ENCODE results near the gene DUOXA1. TPM values are rescaled to one million over a fixed set of nuclear protein-coding genes. Genes with fewer than 3 reads are reported as not detected.

DUOXA1 gene
- total and polyA plus RNA-seq, 7 donors: 0.04 to 0.56 (median 0.25) TPM; not detected in 3

Other genes with a start within 250 kb of the DUOXA1 start
- gene TERB2, start 173.2 kb downstream of the DUOXA1 start, total RNA-seq: not detected
- not detected for gene TERB2, start 173.2 kb downstream of the DUOXA1 start, polyA plus RNA-seq
- gene SORD, start 106.7 kb downstream of the DUOXA1 start, total RNA-seq: 1 to 10 TPM; 3.5 to 7.7 (median 5.7) TPM
- 1 to 10 TPM; 2.7 to 8.9 (median 2.7) TPM for gene SORD, start 106.7 kb downstream of the DUOXA1 start, polyA plus RNA-seq
- under 1 TPM in 2 of 4 donors, not detected in 2; 0.04 to 0.73 TPM for gene DUOX2, start 15.7 kb downstream of the DUOXA1 start, total RNA-seq
- gene DUOX2, start 15.7 kb downstream of the DUOXA1 start, polyA plus RNA-seq: under 1 TPM; 0.01 to 0.06 (median 0.01) TPM
- not detected for gene DUOXA2, start 15.6 kb downstream of the DUOXA1 start, total RNA-seq
- gene DUOXA2, start 15.6 kb downstream of the DUOXA1 start, polyA plus RNA-seq: under 1 TPM in 1 of 3 donors, not detected in 2; 0.11 TPM
- gene DUOX1, start 115 bp upstream of the DUOXA1 start, total RNA-seq: under 1 TPM; 0.46 to 0.94 (median 0.59) TPM
- under 1 TPM; 0.03 to 0.18 (median 0.17) TPM for gene DUOX1, start 115 bp upstream of the DUOXA1 start, polyA plus RNA-seq
- gene SHF, start 58.1 kb upstream of the DUOXA1 start, total RNA-seq: 1 to 10 TPM; 1.4 to 4.0 (median 2.1) TPM
- 1 to 10 TPM in 2 of 3 donors, under 1 TPM in 1; 0.73 to 2.0 (median 1.7) TPM for gene SHF, start 58.1 kb upstream of the DUOXA1 start, polyA plus RNA-seq
- gene SLC28A2, start 122.4 kb upstream of the DUOXA1 start, total RNA-seq: not detected
- under 1 TPM in 1 of 3 donors, not detected in 2; 0.01 TPM for gene SLC28A2, start 122.4 kb upstream of the DUOXA1 start, polyA plus RNA-seq
- gene GATM, start 248.7 kb upstream of the DUOXA1 start, total RNA-seq: 10 to 100 TPM; 20.8 to 41.3 (median 26.2) TPM
- 10 to 100 TPM; 13.1 to 21.4 (median 16.5) TPM for gene GATM, start 248.7 kb upstream of the DUOXA1 start, polyA plus RNA-seq

Data from psoas muscle (tissue), 7 donors.